Activated T-cell treated with anti-CD3 and anti-CD28 coated beads for 4 hours (primary cell): ENCODE results near the gene RGMB.
A peak's percentile ranks its signal among the peaks of the same experiment; 100 is the strongest.
"Not testable (repeated sequence)": the region's sequence is repeated elsewhere in the genome, so short reads cannot be mapped to it uniquely, and the experiment has no call there.

Experiments
- DNase-seq: peaks from one replicate; pipeline ENCODE4 v3.0.0-alpha.2; 2020

RGMB gene, protein sequence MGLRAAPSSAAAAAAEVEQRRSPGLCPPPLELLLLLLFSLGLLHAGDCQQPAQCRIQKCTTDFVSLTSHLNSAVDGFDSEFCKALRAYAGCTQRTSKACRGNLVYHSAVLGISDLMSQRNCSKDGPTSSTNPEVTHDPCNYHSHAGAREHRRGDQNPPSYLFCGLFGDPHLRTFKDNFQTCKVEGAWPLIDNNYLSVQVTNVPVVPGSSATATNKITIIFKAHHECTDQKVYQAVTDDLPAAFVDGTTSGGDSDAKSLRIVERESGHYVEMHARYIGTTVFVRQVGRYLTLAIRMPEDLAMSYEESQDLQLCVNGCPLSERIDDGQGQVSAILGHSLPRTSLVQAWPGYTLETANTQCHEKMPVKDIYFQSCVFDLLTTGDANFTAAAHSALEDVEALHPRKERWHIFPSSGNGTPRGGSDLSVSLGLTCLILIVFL

DNA sequence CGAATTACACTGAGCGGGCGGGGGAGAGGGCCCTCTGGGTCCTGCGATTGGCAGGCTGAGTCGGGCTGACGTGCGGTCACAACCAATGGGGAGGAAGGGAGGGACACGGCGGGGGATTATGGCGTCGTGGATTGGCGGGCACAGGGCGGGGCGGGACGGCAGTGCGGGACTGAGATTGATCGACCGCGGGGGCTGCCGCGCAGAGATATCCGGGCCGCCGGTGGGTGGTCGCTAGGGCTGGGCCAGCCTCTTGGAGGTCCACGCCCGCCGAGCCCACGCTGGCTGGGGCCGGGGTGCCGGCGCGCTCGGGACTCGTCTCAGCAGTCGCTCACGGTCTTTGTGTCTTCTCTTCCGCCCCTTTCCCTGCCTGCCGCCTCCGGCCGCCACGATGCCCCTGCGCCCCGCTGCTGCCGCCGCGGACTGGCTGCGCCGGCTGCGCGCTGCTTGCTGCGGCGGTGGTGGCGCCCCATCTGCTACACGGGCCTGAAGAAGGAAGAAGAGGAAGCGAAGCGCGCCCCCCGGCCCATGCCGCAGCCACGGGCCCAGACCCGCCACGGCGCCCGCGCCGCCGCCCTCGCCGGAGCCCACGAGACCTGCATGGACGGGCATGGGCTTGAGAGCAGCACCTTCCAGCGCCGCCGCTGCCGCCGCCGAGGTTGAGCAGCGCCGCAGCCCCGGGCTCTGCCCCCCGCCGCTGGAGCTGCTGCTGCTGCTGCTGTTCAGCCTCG, at the start of gene RGMB:
TSS of gene RGMB (plus strand) at position 200 of the 728 bp plus-strand sequence. CDS start at position 608, 408 bp downstream.
- peak; percentile 87 for DNase-seq

DNA sequence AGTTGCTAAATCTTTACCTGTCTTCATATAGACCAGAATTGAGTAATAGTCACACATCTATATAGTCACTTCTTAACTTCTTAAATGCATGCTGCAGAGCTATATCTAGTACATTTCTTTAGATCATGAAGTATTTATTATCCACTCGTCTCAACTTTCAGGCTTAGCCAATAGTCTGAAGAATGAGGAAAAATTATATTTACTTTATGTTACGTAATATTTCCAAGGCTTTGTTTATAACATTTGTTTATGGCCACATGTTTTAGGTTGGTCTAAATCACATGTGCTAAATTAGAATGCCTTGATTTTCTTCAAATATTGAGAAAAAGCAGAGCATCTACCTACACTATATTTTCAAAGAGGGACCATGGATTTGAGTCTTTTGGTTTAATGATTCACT, 47.2 kb upstream of the RGMB start:
- DNase-seq, result no peak

DNA sequence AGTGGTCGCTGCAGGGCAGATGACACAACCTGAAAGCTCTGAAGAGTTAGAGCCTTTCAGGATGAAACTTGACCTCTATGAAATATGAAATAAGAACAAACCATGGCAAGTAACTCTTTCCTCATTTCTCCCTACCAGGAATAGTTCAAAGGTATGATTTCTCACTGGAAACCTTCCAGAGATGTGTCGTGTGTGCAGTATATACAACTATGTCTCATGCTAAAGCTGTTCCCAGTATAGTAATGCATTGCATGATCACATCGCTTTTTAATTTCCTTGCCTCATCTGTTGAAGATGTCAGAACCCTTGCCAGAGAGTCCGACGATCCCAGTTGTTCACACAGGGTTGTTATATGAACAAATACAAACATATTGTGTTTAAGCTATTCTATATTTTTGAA, 45.8 kb upstream of the RGMB start:
- DNase-seq, result no peak

GRCh38 chr5:98734646-98735045, 38.8 kb upstream of the RGMB start:
- DNase-seq, result no peak

DNA sequence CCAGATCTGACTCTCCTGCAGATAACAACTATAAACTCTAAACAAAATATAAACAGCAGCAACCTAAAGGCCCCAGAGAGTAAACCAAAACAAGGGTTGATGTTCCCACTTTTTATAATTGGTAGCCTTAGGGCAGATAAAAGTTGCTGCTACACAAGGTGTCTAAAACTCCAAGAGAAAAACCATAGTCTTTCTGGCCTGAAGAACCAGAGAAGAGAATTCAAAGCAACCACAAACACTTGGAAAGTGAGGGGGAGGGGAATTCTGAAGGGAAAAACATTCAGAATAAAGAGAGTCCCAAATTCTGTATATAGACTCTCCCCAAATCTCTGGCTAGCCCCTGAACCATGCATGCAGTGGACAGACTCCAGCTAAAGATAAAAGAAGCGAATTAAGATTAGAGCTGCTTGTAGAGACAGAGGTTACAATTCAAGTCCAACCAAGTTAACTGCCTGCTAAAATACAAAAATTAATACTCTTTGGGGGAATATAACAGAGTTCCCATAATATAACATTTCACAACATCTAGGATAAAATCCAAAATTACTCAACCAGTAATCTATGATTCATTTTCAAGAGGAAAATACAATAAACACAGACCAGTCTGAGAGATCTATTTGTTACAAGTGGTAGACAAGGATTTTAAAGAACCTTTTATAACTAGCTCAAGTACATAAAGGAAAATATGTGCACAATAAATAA, 37.5 kb upstream of the RGMB start:
- no peak for DNase-seq

- DNase-seq, result no peak
Measured at GRCh38 chr5:98736753-98737152, 36.7 kb upstream of the RGMB start.

- not testable (repeated sequence) for DNase-seq
Measured at GRCh38 chr5:98737441-98737840, 36.0 kb upstream of the RGMB start.

DNA sequence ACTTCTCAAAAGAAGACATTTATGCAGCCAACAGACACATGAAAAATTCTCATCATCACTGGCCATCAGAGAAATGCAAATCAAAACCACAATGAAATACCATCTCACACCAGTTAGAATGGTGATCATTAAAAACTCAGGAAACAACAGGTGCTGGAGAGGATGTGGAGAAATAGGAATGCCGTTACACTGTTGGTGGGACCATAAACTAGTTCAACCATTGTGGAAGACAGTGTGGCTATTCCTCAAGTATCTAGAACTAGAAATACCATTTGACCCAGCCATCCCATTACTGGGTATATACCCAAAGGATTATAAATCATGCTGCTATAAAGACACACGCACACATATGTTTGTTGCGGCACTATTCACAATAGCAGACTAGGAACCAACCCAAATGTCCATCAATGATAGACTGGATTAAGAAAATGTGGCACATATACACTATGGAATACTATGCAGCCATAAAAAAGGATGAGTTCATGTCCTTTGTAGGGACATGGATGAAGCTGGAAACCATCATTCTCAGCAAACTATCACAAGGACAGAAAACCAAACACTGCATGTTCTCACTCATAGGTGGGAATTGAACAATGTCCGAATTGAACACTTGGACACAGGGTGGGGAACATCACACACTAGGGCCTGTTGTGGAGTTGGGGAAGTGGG, 34.8 kb upstream of the RGMB start:
- not testable (repeated sequence) for DNase-seq

- DNase-seq, result no peak
Measured at GRCh38 chr5:98741926-98742325, 31.5 kb upstream of the RGMB start.

DNA sequence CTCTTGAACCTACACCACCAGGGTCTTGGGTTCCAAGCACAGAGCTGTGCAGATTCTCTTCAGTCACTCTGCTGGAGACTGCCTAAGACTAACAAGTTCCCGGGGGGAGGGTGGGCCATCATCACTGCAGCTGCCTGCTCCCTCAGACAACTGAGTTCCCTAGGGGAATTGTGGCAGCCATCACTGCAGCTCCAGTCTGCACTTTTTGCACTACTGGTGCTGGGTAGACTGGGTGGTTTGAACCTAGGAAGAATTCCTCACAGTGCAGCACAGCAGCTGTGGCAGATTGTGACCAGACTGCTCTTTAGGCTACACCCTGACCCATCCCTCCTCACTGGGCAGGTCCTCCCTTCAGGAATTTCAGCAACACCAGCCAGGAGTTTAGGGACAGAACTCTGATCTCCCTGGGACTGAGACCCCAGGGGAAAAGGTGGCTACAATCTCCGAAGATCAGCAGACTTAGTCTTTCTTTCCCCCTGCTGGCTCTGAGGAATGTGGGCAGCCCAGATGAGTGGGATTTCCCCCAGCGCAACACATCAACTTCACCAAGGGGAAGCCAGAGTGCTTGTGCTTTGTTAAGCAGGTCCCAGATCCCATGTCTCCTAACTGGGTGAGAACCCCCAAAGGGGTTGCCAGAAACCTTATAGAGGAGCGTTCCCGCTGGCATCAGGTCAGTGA, 30.9 kb upstream of the RGMB start:
- no peak for DNase-seq

GRCh38 chr5:98748259-98748658, 25.2 kb upstream of the RGMB start:
- not testable (repeated sequence) for DNase-seq

- no peak for DNase-seq
Measured at GRCh38 chr5:98749046-98749445, 24.4 kb upstream of the RGMB start.

GRCh38 chr5:98750693-98751092, 22.8 kb upstream of the RGMB start:
- no peak for DNase-seq

DNA sequence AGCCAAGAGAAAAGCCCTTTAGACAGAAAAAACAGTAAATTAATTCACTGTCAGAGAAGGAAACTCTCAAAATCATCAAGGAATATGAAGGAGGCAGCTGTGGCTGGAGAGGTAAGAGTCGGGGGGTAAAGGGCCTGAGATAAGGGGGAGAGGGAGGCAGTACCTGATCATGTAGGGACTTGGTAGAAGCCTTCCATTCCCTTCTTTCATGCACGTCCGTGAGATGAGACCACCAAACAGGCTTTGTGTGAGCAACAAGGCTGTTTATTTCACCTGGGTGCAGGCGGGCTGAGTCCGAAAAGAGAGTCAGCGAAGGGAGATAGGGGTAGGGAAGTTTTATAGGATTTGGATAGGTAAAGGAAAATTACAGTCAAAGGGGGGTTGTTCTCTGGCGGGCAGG, 21.1 kb upstream of the RGMB start:
- not testable (repeated sequence) for DNase-seq

DNA sequence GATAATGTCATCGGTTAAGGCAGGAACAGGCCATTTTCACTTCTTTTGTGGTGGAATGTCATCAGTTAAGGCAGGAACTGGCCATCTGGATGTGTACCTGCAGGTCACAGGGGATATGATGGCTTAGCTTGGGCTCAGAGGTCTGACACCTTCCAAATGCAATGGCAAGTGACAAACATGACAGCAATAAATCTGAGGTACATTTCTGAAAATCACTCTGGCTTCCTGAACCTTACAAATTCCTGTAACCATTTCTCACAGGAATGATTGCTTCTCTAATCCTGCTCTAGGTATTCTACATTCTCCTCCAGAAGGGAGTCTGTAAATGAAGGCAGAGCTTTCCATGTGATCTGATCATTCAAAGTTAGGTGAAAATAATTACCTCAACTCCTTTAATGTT, 20.7 kb upstream of the RGMB start:
- not testable (repeated sequence) for DNase-seq

DNA sequence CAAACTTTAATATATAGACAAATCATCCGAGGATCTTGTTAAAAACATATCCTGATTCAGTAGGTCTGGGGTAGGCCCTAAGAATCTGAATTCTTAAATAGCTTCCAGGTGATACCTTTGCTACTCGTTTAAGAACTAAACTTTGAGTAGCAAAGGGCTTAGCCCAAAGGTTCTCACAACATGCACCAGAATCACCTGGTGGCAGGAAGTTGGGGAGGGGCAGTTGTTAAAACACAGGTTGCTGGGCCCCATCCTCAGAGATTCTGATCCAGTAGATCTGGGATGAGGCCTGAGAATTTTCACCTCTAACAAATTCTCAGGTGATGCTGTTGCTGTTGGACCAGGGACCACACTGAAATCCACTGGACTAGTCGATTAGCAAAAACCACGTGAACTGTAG, 20.0 kb upstream of the RGMB start:
- no peak for DNase-seq

DNA sequence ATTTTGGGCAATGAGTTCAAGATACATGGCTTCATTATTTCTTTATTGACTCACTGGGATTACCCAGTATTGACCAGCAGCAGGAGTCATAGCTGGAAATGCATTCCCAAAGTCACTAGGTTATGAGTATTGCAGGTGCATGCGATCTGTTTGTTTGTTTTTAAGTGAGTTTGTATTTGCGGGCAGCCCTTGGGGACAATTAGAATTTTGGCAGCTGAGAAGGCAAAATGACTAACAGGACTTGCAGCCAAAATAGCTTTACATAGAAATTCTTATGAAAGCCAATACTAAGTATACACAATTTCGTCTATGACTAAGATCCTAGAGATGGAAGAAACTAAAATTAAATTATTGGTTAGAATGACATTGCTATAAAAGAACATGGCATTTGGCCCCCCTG, 18.1 kb upstream of the RGMB start:
- no peak for DNase-seq

DNA sequence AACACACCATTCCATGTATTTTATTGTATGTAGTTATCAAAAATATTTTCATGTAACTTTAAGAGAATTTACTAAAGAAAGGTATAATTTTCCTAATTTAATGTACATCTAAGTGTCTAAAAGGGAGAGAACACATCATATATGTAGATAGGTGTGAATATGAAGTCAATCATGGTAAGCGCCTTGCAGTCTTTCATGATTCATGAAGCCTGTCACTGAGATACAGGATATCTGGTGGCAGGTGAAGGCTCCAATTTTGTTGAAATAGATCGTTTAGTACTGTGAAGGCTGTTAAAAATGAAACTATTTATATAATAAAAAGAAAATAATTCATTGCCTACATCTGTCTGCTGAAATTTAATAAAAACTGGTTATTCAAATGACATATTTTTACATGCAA, 15.5 kb upstream of the RGMB start:
- no peak for DNase-seq

GRCh38 chr5:98763001-98763630, 10.3 kb upstream of the RGMB start:
- no peak for DNase-seq

GRCh38 chr5:98765815-98766214, 7.6 kb upstream of the RGMB start:
- DNase-seq, result no peak

- no peak for DNase-seq
Measured at GRCh38 chr5:98767581-98767980, 5.9 kb upstream of the RGMB start.
